K562 (cell line): ENCODE data around the gene HMGN2. TPM values are rescaled to one million over a fixed set of nuclear protein-coding genes. Genes with fewer than 3 reads are reported as not detected.

Experiments used
- BRCA1 ChIP-seq, 2 experiments: fragments of 450-650 bp in 1 of 2; sonication (generic) in 1 of 2; formaldehyde crosslinking in 1 of 2; IDR thresholded peaks; 2 replicates each; pipeline versions ENCODE4 v1.5.0 to v1.6.1; 2017 to 2020; ENCODE audit warnings: mild to moderate bottlenecking in 1 of 2, missing genetic modification reagents in 1 of 2
- CBFA2T3 ChIP-seq: fragments of 450-650 bp; IDR thresholded peaks from 2 replicates; pipeline ENCODE4 v1.6.1; 2017
- ELF2 ChIP-seq: fragments of 250-450 bp; sonication (Bioruptor Pico); IDR thresholded peaks from 2 replicates; pipeline ENCODE4 v1.5.0; 2021; ENCODE audit warnings: mild to moderate bottlenecking
- GATA2 ChIP-seq: sonication (generic); formaldehyde crosslinking; IDR thresholded peaks from 2 replicates; pipeline ENCODE4 v1.4.0; 2020; ENCODE audit warnings: mild to moderate bottlenecking, missing genetic modification reagents
- HDGF ChIP-seq: fragments of 450-650 bp; IDR thresholded peaks from 2 replicates; pipeline ENCODE4 v1.6.1; 2016
- HMG20B ChIP-seq: fragments of 250-450 bp; sonication (Bioruptor Pico); IDR thresholded peaks from 2 replicates; pipeline ENCODE4 v1.5.0; 2021; ENCODE audit warnings: mild to moderate bottlenecking
- JUND ChIP-seq, 2 experiments: IDR thresholded peaks; 2 replicates in 1 of 2; 3 replicates in 1 of 2; pipeline ENCODE4 v1.6.1; 2011; ENCODE audit warnings: borderline replicate concordance in 2 of 2, low read depth in 2 of 2, low read length in 2 of 2, improper control_type of control experiment in 1 of 2, missing biosample characterization in 1 of 2, missing genetic modification characterization in 1 of 2, missing genetic modification reagents in 1 of 2
- KDM1A ChIP-seq, 2 experiments: fragments of 450-650 bp; IDR thresholded peaks; 2 replicates each; pipeline ENCODE4 v1.6.1; 2016; ENCODE audit warnings: mild to moderate bottlenecking in 2 of 2
- KHSRP ChIP-seq: fragments of 450-650 bp; IDR thresholded peaks from 2 replicates; pipeline ENCODE4 v1.6.1; 2017
- MAFK ChIP-seq: IDR thresholded peaks from 2 replicates; pipeline ENCODE4 v1.6.1; 2011; ENCODE audit warnings: low read length, improper control_type of control experiment
- RCOR1 ChIP-seq, 2 experiments: IDR thresholded peaks; 2 replicates each; pipeline ENCODE4 v1.6.1; 2012; ENCODE audit warnings: low read depth in 2 of 2, low read length in 2 of 2, borderline replicate concordance in 1 of 2, improper control_type of control experiment in 1 of 2
- TEAD4 ChIP-seq, 2 experiments: sonication (generic) in 1 of 2; formaldehyde crosslinking in 1 of 2; IDR thresholded peaks; 2 replicates each; pipeline versions ENCODE4 v1.6.1 to v1.8.0; 2012 to 2022; ENCODE audit warnings: borderline replicate concordance in 1 of 2, inconsistent platforms in 1 of 2, low read length in 1 of 2, mild to moderate bottlenecking in 1 of 2, missing genetic modification reagents in 1 of 2
- ZEB2 ChIP-seq: fragments of 450-650 bp; IDR thresholded peaks from 2 replicates; pipeline ENCODE4 v1.6.1; 2016
- ZNF140 ChIP-seq: fragments of 250-450 bp; sonication (Bioruptor Pico); IDR thresholded peaks from 2 replicates; pipeline ENCODE4 v1.8.0; 2021; ENCODE audit warnings: moderate library complexity, mild to moderate bottlenecking, inconsistent platforms
- ZNF347 ChIP-seq: fragments of 450-650 bp; formaldehyde crosslinking; IDR thresholded peaks from 2 replicates; pipeline ENCODE4 v1.4.0; 2020; ENCODE audit warnings: low read depth, mild to moderate bottlenecking, moderate library complexity
- ZSCAN32 ChIP-seq: fragments of 450-650 bp; formaldehyde crosslinking; IDR thresholded peaks from 2 replicates; pipeline ENCODE4 v1.4.0; 2020; ENCODE audit warnings: mild to moderate bottlenecking, moderate library complexity
- polyA plus RNA-seq, 8 experiments: library from polyadenylated mRNA; depleted of rRNA in 4 of 8; stranded (reverse) in 5 of 8; unstranded in 3 of 8; fragments of >200 nt; fragmentation: Nextera tagmentation in 2 of 8; fragmentation: Illumina TruSeq in 1 of 8; extraction: Ambion mirVana in 2 of 8; extraction: Trizol in 1 of 8; gene quantifications; 2 replicates each; pipeline versions ENCODE4 v1.2.1 to v1.2.3, GENCODE V29; 2011 to 2014; ENCODE audit warnings: inconsistent platforms in 1 of 8, missing spikeins in 1 of 8
- total RNA-seq, 7 experiments: library from RNA; depleted of rRNA in 6 of 7; stranded (reverse); fragments of >200 nt in 6 of 7; fragmentation: Illumina TruSeq in 2 of 7; extraction: Trizol in 2 of 7; gene quantifications; 2 replicates each; pipeline versions ENCODE4 v1.2.1 to v1.2.3, GENCODE V29; 2011 to 2021; ENCODE audit warnings: low replicate concordance in 1 of 7
- TF ChIP-seq, protein P1 (sequence below), 2 experiments: IDR thresholded peaks; 2 replicates each; pipeline ENCODE4 v1.6.1; 2012; ENCODE audit warnings: improper control_type of control experiment in 2 of 2, low read depth in 2 of 2, low read length in 2 of 2, borderline replicate concordance in 1 of 2
- TF ChIP-seq, protein P2 (sequence below): fragments of 250-450 bp; sonication (Bioruptor Pico); IDR thresholded peaks from 2 replicates; pipeline ENCODE4 v1.4.0; 2020; ENCODE audit warnings: borderline replicate concordance
- TF ChIP-seq, protein P3 (sequence below), 2 experiments: fragments of 450-650 bp in 1 of 2; sonication (generic) in 1 of 2; formaldehyde crosslinking in 1 of 2; IDR thresholded peaks in 1 of 2; conservative IDR thresholded peaks in 1 of 2; 2 replicates each; pipeline versions ENCODE4 v1.6.1 to v1.8.1; 2016 to 2023; ENCODE audit warnings: mild to moderate bottlenecking in 2 of 2, moderate library complexity in 2 of 2, inconsistent platforms in 1 of 2, missing genetic modification reagents in 1 of 2
- TF ChIP-seq, protein P4 (sequence below), 2 experiments: fragments of 150-350 bp in 1 of 2; IDR thresholded peaks; 2 replicates each; pipeline ENCODE4 v1.6.1; 2012 to 2016; ENCODE audit warnings: low read depth in 2 of 2, low read length in 2 of 2, mild to moderate bottlenecking in 1 of 2, moderate library complexity in 1 of 2

Gene HMGN2
- total and polyA plus RNA-seq, 9 of the 15 experiments (the other 6 are each of a cell fraction or from before 2014, with no cell fraction given), result 370 to 1,354 (median 965) TPM

DNA sequence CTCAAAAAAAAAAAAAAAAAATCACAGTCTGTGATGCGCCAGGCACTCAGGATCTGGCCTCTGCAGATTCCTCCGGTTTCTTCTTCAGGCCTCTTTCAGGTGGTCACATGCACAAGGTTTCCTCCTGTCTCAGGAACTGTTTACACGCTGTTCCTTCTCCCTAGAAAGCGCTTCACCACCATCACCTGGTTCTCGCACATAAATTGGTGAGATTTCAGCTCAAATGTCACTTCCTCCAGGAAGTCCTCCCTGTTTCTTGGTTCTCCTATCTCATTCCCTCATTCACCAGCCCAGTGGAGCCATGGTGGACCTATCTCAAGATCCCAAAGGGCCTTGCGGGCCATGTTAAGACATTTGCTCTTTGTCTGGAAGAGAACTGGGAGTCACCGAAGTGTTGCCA, 26.7 kb downstream of the HMGN2 start (continued):
- TF ChIP-seq ZEB2 (no peak), BRCA1 (IDR thresholded peaks at IDR 0.05) (no peak), BRCA1 (CRISPR knock-in tag; IDR thresholded peaks at IDR 0.05) (no peak), JUND (IDR thresholded peaks at IDR 0.05; ENCODE audit: borderline replicate concordance, low read depth, low read length) (no peak), JUND (tag; IDR thresholded peaks at IDR 0.05; ENCODE audit: borderline replicate concordance, low read depth, low read length) (no peak), RCOR1 (IDR thresholded peaks at IDR 0.05; ENCODE audit: borderline replicate concordance in 1 of 2, low read depth in 2 of 2, low read length in 2 of 2) (peak in 1 of 2 experiments; percentile 47; a peak in 1 of 4 replicates), MAFK (no peak), CBFA2T3 (no peak), ELF2 (CRISPR knock-in tag) (no peak), ZSCAN32 (CRISPR knock-in tag) (no peak), KDM1A (IDR thresholded peaks at IDR 0.05) (peak; percentile 43 to 63; a peak in 3 of 4 replicates), GATA2 (CRISPR knock-in tag) (no peak), HMG20B (no peak), KHSRP (no peak), ZNF140 (CRISPR knock-in tag) (no peak), TEAD4 (IDR thresholded peaks at IDR 0.05; ENCODE audit: low read length) (0 out of 2 replicates have a peak, but pooled peaks have one; percentile 9), TEAD4 (CRISPR knock-in tag; IDR thresholded peaks at IDR 0.05; ENCODE audit: borderline replicate concordance) (no peak), ZNF347 (CRISPR knock-in tag) (no peak), HDGF (no peak)
- TF ChIP-seq, protein P1, sequence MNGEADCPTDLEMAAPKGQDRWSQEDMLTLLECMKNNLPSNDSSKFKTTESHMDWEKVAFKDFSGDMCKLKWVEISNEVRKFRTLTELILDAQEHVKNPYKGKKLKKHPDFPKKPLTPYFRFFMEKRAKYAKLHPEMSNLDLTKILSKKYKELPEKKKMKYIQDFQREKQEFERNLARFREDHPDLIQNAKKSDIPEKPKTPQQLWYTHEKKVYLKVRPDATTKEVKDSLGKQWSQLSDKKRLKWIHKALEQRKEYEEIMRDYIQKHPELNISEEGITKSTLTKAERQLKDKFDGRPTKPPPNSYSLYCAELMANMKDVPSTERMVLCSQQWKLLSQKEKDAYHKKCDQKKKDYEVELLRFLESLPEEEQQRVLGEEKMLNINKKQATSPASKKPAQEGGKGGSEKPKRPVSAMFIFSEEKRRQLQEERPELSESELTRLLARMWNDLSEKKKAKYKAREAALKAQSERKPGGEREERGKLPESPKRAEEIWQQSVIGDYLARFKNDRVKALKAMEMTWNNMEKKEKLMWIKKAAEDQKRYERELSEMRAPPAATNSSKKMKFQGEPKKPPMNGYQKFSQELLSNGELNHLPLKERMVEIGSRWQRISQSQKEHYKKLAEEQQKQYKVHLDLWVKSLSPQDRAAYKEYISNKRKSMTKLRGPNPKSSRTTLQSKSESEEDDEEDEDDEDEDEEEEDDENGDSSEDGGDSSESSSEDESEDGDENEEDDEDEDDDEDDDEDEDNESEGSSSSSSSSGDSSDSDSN (IDR thresholded peaks at IDR 0.05; ENCODE audit: borderline replicate concordance in 1 of 2, low read depth in 2 of 2, low read length in 2 of 2), result no peak
- TF ChIP-seq, protein P2, sequence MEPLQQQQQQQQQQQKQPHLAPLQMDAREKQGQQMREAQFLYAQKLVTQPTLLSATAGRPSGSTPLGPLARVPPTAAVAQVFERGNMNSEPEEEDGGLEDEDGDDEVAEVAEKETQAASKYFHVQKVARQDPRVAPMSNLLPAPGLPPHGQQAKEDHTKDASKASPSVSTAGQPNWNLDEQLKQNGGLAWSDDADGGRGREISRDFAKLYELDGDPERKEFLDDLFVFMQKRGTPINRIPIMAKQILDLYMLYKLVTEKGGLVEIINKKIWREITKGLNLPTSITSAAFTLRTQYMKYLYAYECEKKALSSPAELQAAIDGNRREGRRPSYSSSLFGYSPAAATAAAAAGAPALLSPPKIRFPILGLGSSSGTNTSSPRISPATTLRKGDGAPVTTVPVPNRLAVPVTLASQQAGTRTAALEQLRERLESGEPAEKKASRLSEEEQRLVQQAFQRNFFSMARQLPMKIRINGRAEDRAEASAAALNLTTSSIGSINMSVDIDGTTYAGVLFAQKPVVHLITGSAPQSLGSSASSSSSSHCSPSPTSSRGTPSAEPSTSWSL (CRISPR knock-in tag), result no peak
- TF ChIP-seq, protein P3, sequence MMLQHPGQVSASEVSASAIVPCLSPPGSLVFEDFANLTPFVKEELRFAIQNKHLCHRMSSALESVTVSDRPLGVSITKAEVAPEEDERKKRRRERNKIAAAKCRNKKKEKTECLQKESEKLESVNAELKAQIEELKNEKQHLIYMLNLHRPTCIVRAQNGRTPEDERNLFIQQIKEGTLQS (IDR thresholded peaks at IDR 0.05), result no peak
- TF ChIP-seq, protein P3 (CRISPR knock-in tag; conservative IDR thresholded peaks at IDR 0.05), result no peak
- TF ChIP-seq, protein P4, sequence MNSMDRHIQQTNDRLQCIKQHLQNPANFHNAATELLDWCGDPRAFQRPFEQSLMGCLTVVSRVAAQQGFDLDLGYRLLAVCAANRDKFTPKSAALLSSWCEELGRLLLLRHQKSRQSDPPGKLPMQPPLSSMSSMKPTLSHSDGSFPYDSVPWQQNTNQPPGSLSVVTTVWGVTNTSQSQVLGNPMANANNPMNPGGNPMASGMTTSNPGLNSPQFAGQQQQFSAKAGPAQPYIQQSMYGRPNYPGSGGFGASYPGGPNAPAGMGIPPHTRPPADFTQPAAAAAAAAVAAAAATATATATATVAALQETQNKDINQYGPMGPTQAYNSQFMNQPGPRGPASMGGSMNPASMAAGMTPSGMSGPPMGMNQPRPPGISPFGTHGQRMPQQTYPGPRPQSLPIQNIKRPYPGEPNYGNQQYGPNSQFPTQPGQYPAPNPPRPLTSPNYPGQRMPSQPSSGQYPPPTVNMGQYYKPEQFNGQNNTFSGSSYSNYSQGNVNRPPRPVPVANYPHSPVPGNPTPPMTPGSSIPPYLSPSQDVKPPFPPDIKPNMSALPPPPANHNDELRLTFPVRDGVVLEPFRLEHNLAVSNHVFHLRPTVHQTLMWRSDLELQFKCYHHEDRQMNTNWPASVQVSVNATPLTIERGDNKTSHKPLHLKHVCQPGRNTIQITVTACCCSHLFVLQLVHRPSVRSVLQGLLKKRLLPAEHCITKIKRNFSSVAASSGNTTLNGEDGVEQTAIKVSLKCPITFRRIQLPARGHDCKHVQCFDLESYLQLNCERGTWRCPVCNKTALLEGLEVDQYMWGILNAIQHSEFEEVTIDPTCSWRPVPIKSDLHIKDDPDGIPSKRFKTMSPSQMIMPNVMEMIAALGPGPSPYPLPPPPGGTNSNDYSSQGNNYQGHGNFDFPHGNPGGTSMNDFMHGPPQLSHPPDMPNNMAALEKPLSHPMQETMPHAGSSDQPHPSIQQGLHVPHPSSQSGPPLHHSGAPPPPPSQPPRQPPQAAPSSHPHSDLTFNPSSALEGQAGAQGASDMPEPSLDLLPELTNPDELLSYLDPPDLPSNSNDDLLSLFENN (IDR thresholded peaks at IDR 0.05; ENCODE audit: low read depth in 2 of 2, low read length in 2 of 2), result no peak
